ENCODE data around the gene UBE2QL1. TPM values are rescaled to one million over a fixed set of nuclear protein-coding genes. Genes with fewer than 3 reads are reported as not detected.

The UBE2QL1 gene
- total RNA-seq, 2 experiments from 2014 or later, result not detected

DNA sequence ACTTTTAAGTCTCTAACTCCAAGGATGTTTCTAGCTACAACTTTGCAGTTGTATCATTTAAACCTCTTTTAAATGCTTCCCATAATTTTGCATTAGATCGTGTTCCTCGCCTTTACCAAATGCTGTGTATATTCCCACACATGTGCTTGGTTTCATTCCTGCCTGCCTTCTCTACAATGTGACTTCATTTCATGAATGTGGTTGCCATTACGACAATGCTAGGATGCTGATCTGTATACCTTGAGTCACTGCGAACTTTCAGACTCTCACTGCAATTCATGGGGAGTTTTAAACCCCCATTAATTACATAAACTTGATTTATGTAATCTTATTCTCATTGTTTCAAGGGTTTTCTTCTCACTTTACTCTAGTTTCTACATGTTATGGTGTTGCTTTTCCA is 50.3 kb downstream of the UBE2QL1 start:
- intact Hi-C loops (cut with micrococcal nuclease; ENCODE audit: unreplicated experiment), result no loop called here
- no peak for TF ChIP-seq EZH2phosphoT487 (IDR thresholded peaks at IDR 0.05; ENCODE audit: borderline replicate concordance, low read depth, low read length)
- TF ChIP-seq, protein P1, sequence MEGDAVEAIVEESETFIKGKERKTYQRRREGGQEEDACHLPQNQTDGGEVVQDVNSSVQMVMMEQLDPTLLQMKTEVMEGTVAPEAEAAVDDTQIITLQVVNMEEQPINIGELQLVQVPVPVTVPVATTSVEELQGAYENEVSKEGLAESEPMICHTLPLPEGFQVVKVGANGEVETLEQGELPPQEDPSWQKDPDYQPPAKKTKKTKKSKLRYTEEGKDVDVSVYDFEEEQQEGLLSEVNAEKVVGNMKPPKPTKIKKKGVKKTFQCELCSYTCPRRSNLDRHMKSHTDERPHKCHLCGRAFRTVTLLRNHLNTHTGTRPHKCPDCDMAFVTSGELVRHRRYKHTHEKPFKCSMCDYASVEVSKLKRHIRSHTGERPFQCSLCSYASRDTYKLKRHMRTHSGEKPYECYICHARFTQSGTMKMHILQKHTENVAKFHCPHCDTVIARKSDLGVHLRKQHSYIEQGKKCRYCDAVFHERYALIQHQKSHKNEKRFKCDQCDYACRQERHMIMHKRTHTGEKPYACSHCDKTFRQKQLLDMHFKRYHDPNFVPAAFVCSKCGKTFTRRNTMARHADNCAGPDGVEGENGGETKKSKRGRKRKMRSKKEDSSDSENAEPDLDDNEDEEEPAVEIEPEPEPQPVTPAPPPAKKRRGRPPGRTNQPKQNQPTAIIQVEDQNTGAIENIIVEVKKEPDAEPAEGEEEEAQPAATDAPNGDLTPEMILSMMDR (conservative IDR thresholded peaks at IDR 0.05; ENCODE audit: low read length), result no peak
- Histone ChIP-seq H4K20me1 (ENCODE audit: insufficient read depth, low read length) (no peaks in the 10 kb centered on the region), H2AFZ (ENCODE audit: low read length) (no peak overlapping the region), H3K4me3 (ENCODE audit: low read depth, low read length, poor library complexity, severe bottlenecking) (no peak overlapping the region), H3K36me3 (ENCODE audit: insufficient read depth, low read length) (no peaks in the 10 kb centered on the region), H3K9me2 (ENCODE audit: insufficient read depth, low read length) (no peaks in the 10 kb centered on the region), H3K27ac (ENCODE audit: low read depth, low read length, poor library complexity, severe bottlenecking) (no peak overlapping the region), H3K79me2 (ENCODE audit: insufficient read depth, low read depth, low read length) (no peaks in the 10 kb centered on the region), H3K4me2 (ENCODE audit: low read length) (no peak overlapping the region), H3K4me1 (ENCODE audit: insufficient read depth, low read length, poor library complexity, severe bottlenecking) (no peaks in the 10 kb centered on the region), H3K9me3 (ENCODE audit: low read length) (no peaks in the 10 kb centered on the region)
- ChIA-PET POLR2A (no interaction called here), CTCF (ENCODE audit: unreplicated experiment) (no interaction called here)
- no peak for DNase-seq (ENCODE audit: low spot score)
- BruUV-seq (replicated peaks), result no TSS peak

DNA sequence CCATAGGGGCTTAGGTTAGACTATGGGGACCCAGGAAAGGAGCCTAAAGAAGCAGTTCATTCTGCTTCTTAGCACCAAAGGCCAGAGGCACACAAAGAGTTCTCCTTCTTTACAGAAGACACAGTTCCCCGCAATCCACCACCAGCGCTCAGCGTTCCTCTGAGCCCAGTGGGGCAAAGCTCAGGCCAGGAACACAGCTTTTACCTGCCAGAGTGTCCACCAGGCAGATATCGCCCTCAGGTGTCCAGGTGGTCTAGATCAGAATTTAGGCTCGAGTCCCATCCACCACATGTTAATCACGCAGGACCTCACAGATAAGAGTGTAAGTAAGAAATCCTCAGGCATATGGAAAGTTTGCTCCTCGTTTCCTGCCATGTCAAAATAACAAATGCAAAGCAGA is 53.0 kb downstream of the UBE2QL1 start:
- H3K36me3 ChIP-seq (ENCODE audit: insufficient read depth, low read length), result no peaks in the 10 kb centered on the region
- H3K79me2 ChIP-seq (ENCODE audit: insufficient read depth, low read depth, low read length), result no peaks in the 10 kb centered on the region
- H3K4me3 ChIP-seq (ENCODE audit: low read depth, low read length, poor library complexity, severe bottlenecking), result no peak overlapping the region
- ChIA-PET POLR2A (no interaction called here), CTCF (ENCODE audit: unreplicated experiment) (no interaction called here)
- H4K20me1 ChIP-seq (ENCODE audit: insufficient read depth, low read length), result no peaks in the 10 kb centered on the region
- DNase-seq (ENCODE audit: low spot score), result no peak
- no peaks in the 10 kb centered on the region for H3K4me1 ChIP-seq (ENCODE audit: insufficient read depth, low read length, poor library complexity, severe bottlenecking)
- no peak overlapping the region for H3K27ac ChIP-seq (ENCODE audit: low read depth, low read length, poor library complexity, severe bottlenecking)
- no peak for TF ChIP-seq EZH2phosphoT487 (IDR thresholded peaks at IDR 0.05; ENCODE audit: borderline replicate concordance, low read depth, low read length)
- TF ChIP-seq, protein P1 (conservative IDR thresholded peaks at IDR 0.05; ENCODE audit: low read length), result no peak
- H2AFZ ChIP-seq (ENCODE audit: low read length), result no peak overlapping the region
- H3K9me2 ChIP-seq (ENCODE audit: insufficient read depth, low read length), result no peaks in the 10 kb centered on the region
- H3K4me2 ChIP-seq (ENCODE audit: low read length), result no peak overlapping the region
- H3K9me3 ChIP-seq (ENCODE audit: low read length), result no peaks in the 10 kb centered on the region
- intact Hi-C loops (cut with micrococcal nuclease; ENCODE audit: unreplicated experiment), result no loop called here
- no TSS peak for BruUV-seq (replicated peaks)

DNA sequence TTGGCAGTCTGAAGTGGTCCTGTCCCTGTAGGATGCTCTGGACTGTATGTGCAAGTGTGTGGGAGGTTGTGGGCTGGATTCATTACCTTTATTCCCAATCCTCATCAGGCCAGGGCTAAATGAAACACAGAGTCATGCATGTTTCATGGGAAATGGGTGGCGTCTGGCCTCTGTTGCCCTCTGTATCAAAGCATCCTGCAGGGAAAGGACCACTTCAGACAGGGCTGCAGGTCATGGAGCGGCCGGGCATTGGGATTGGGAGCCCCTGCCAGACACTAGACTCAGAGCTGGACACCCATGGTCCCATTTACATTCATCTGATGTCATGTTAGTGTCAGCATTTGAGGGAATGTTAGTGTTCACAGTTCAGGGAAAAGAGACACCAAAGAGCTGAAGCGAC is 53.8 kb downstream of the UBE2QL1 start:
- Histone ChIP-seq H3K4me2 (ENCODE audit: low read length) (no peak overlapping the region), H3K4me3 (ENCODE audit: low read depth, low read length, poor library complexity, severe bottlenecking) (no peak overlapping the region), H3K79me2 (ENCODE audit: insufficient read depth, low read depth, low read length) (no peaks in the 10 kb centered on the region), H4K20me1 (ENCODE audit: insufficient read depth, low read length) (no peaks in the 10 kb centered on the region), H3K4me1 (ENCODE audit: insufficient read depth, low read length, poor library complexity, severe bottlenecking) (no peaks in the 10 kb centered on the region), H3K9me3 (ENCODE audit: low read length) (no peaks in the 10 kb centered on the region), H3K9me2 (ENCODE audit: insufficient read depth, low read length) (no peaks in the 10 kb centered on the region), H3K27ac (ENCODE audit: low read depth, low read length, poor library complexity, severe bottlenecking) (no peak overlapping the region), H3K36me3 (ENCODE audit: insufficient read depth, low read length) (no peaks in the 10 kb centered on the region), H2AFZ (ENCODE audit: low read length) (no peak overlapping the region)
- ChIA-PET CTCF (ENCODE audit: unreplicated experiment) (no interaction called here), POLR2A (no interaction called here)
- TF ChIP-seq, protein P1 (conservative IDR thresholded peaks at IDR 0.05; ENCODE audit: low read length), result no peak
- no peak for TF ChIP-seq EZH2phosphoT487 (IDR thresholded peaks at IDR 0.05; ENCODE audit: borderline replicate concordance, low read depth, low read length)
- intact Hi-C loops (cut with micrococcal nuclease; ENCODE audit: unreplicated experiment), result no loop called here
- no TSS peak for BruUV-seq (replicated peaks)
- DNase-seq (ENCODE audit: low spot score), result no peak
